ENCODE data around the gene MORN1. TPM values are rescaled to one million over a fixed set of nuclear protein-coding genes. Genes with fewer than 3 reads are reported as not detected.

MORN1 gene
- total and polyA plus RNA-seq, 2 donors (not counting 3 experiments of a cell fraction or from before 2014, with no cell fraction given) = 4.3 to 6.4 TPM

DNA sequence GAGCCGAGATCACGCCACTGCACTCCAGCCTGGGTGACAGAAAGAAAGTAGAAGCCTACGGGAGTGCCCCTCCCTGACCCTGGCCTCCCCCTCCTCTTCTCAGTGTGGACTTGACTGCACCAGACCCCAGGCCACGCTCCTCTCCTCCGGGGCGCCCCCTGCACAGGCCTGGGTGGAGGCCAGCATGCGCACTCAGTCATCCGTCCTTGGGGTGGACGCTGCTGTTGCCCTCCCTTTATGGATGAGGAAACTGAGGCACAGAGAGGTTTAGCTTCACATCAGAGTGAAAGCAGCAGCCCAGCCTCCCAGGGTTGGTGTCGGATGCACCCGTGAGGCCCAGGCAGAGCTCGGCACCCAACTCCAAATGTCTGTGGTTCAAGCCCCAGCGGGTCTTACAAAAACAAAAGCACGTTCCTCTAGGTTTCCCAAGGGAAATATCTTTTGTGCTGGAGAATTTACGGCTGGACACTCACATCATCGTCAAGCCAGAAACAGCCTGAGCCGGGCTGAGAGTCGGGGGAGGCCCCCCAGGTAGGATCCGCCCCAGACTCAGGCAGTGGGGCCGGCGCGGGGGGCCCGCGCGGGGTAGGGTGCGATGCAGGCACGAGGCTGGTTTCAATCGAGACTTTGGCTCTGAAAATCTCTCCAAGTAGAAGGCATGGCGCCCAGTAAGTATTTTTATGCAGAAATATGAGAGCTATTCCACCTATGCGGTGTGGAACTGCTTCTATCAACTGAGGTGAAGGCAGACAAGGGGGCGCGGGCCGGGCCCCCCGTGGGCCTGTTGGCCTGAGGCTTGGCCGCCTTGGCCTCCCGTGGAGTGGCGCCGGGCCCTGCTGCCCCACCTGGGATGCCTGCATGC is 36.6 kb downstream of the MORN1 start:
- intact Hi-C loops (cut with micrococcal nuclease) (no loop called here), dilution Hi-C loops (cut with MboI; ENCODE audit: extremely low pct_ligation_motif_present, low sequenced_read_pairs) (no loop called here)
- Histone ChIP-seq H3K27ac (ENCODE audit: insufficient read depth, low read depth, low read length) (no peak overlapping the region), H3K9me3 (replicated peaks; ENCODE audit: control insufficient read depth, insufficient read depth, low read length) (no peaks in the 10 kb centered on the region), H2AFZ (ENCODE audit: low read depth, low read length) (no peak overlapping the region), H3K4me1 (ENCODE audit: control insufficient read depth, extremely low read depth, insufficient read depth, low read length) (no peaks in the 10 kb centered on the region), H3K27me3 (ENCODE audit: control insufficient read depth in 2 of 2, insufficient read depth in 2 of 2, low read length in 2 of 2) (no peaks in the 10 kb centered on the region), H3K36me3 (ENCODE audit: control insufficient read depth in 2 of 2, extremely low read depth in 1 of 2, insufficient read depth in 2 of 2, low read length in 2 of 2) (no peaks in the 10 kb centered on the region), H3K79me2 (ENCODE audit: control insufficient read depth, insufficient read depth, low read length) (no peaks in the 10 kb centered on the region), H3K9ac (replicated peaks; ENCODE audit: extremely low read depth, insufficient read depth, low read length) (no peak overlapping the region), H3K9me1 (replicated peaks; ENCODE audit: control insufficient read depth, extremely low read depth, insufficient read depth, low read length) (no peaks in the 10 kb centered on the region), H3K4me2 (ENCODE audit: insufficient read depth, low read length) (no peak overlapping the region), H4K20me1 (replicated peaks; ENCODE audit: control insufficient read depth, extremely low read depth, insufficient read depth, low read length) (no peaks in the 10 kb centered on the region), H3K4me3 (replicated peaks in 1 of 3; ENCODE audit: insufficient read depth in 1 of 3, low read depth in 1 of 3, low read length in 3 of 3) (no peak overlapping the region)
- ChIA-PET POLR2A (no interaction called here), CTCF (interaction anchor here (0.9 to 1.2 kb wide), 2 partner anchors 27 to 127 kb away, joined by 3 read pairs; partner anchors contain the start of gene SKI)
- DNase-seq (ENCODE audit: low read depth, low spot score) (no peak), FAIRE-seq (no peak)
- TF ChIP-seq FOS (IDR thresholded peaks at IDR 0.05; ENCODE audit: borderline replicate concordance, insufficient read depth, low read length) (no peak), JUN (IDR thresholded peaks at IDR 0.05; ENCODE audit: borderline replicate concordance, insufficient read depth, insufficient read length, low read depth) (no peak), EZH2 (IDR thresholded peaks at IDR 0.05; ENCODE audit: borderline replicate concordance, low read depth, low read length, severe bottlenecking) (no peak), GATA2 (IDR thresholded peaks at IDR 0.05; ENCODE audit: insufficient read depth, insufficient read length, low read depth, low read length) (no peak), POLR2A (IDR thresholded peaks at IDR 0.05; ENCODE audit: low read depth, low read length) (no peak), MYC (IDR thresholded peaks at IDR 0.05; ENCODE audit: low read depth, low read length) (no peak)
- TF ChIP-seq, protein P1, sequence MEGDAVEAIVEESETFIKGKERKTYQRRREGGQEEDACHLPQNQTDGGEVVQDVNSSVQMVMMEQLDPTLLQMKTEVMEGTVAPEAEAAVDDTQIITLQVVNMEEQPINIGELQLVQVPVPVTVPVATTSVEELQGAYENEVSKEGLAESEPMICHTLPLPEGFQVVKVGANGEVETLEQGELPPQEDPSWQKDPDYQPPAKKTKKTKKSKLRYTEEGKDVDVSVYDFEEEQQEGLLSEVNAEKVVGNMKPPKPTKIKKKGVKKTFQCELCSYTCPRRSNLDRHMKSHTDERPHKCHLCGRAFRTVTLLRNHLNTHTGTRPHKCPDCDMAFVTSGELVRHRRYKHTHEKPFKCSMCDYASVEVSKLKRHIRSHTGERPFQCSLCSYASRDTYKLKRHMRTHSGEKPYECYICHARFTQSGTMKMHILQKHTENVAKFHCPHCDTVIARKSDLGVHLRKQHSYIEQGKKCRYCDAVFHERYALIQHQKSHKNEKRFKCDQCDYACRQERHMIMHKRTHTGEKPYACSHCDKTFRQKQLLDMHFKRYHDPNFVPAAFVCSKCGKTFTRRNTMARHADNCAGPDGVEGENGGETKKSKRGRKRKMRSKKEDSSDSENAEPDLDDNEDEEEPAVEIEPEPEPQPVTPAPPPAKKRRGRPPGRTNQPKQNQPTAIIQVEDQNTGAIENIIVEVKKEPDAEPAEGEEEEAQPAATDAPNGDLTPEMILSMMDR (IDR thresholded peaks at IDR 0.05; ENCODE audit: extremely low read depth in 1 of 2, insufficient read depth in 1 of 2, low read depth in 1 of 2, low read length in 2 of 2) = no peak
- BruUV-seq (replicated peaks) = no TSS peak
